Keratinocyte (primary cell): ENCODE data around the gene IWS1. TPM values are rescaled to one million over a fixed set of nuclear protein-coding genes. Genes with fewer than 3 reads are reported as not detected.

Experiments
- DNase-seq: peaks from one replicate; pipeline ENCODE4 v3.0.0-alpha.2; 2011; ENCODE audit warnings: low read depth, missing footprints, low spot score
- FAIRE-seq: peaks from 2 replicates; lab custom pipeline; 2011; peaks lifted over from hg19 to GRCh38; lab: Jason Lieb, UNC
- H2AFZ ChIP-seq: 2 replicates; pipeline ENCODE4 v1.6.0; 2012; ENCODE audit warnings: low read length, control low read depth, inconsistent platforms; ENCODE audit not compliant: control insufficient read depth
- H3K27ac ChIP-seq: 2 replicates; pipeline ENCODE4 v1.5.1; 2011; ENCODE audit warnings: low read length; ENCODE audit not compliant: control insufficient read depth, insufficient read depth
- H3K27me3 ChIP-seq: 3 replicates; pipeline ENCODE4 v1.6.0; 2011; ENCODE audit warnings: low read length; ENCODE audit not compliant: control insufficient read depth, insufficient read depth; ENCODE audit errors: extremely low read depth
- H3K36me3 ChIP-seq, 2 experiments: 2 replicates in 1 of 2; 3 replicates in 1 of 2; pipeline ENCODE4 v1.5.1; 2011; ENCODE audit warnings: low read length in 2 of 2, mild to moderate bottlenecking in 1 of 2; ENCODE audit not compliant: control insufficient read depth in 2 of 2, insufficient read depth in 2 of 2; ENCODE audit errors: extremely low read depth in 1 of 2
- H3K4me1 ChIP-seq: 3 replicates; pipeline ENCODE4 v1.5.1; 2011; ENCODE audit warnings: low read length; ENCODE audit not compliant: control insufficient read depth, insufficient read depth; ENCODE audit errors: extremely low read depth
- H3K4me2 ChIP-seq: 3 replicates; pipeline ENCODE4 v1.6.0; 2011; ENCODE audit warnings: low read depth, low read length; ENCODE audit not compliant: control insufficient read depth, insufficient read depth; ENCODE audit errors: extremely low read depth
- H3K4me3 ChIP-seq, 3 experiments: fragments of 200-600 bp in 1 of 3; sonication (generic) in 1 of 3; 2 replicates in 2 of 3; 3 replicates in 1 of 3; pipeline ENCODE4 v1.5.1; 2011 to 2016; ENCODE audit warnings: low read length in 3 of 3, mild to moderate bottlenecking in 3 of 3, control low read depth in 2 of 3, inconsistent platforms in 1 of 3, low read depth in 1 of 3, mixed read lengths in 1 of 3, mixed run types in 1 of 3, moderate library complexity in 1 of 3; ENCODE audit not compliant: control insufficient read depth in 2 of 3, insufficient read depth in 2 of 3; ENCODE audit errors: extremely low read depth in 1 of 3
- H3K79me2 ChIP-seq: 2 replicates; pipeline ENCODE4 v1.6.0; 2012; ENCODE audit warnings: low read length; ENCODE audit not compliant: control insufficient read depth, insufficient read depth
- H3K9ac ChIP-seq: 3 replicates; pipeline ENCODE4 v1.6.0; 2011; ENCODE audit warnings: low read length; ENCODE audit not compliant: control insufficient read depth, insufficient read depth; ENCODE audit errors: extremely low read depth
- H3K9me1 ChIP-seq: 3 replicates; pipeline ENCODE4 v1.6.0; 2011; ENCODE audit warnings: low read length; ENCODE audit not compliant: control insufficient read depth, insufficient read depth; ENCODE audit errors: extremely low read depth
- H3K9me3 ChIP-seq: 2 replicates; pipeline ENCODE4 v1.5.1; 2012; ENCODE audit warnings: low read depth, low read length; ENCODE audit not compliant: control insufficient read depth
- H4K20me1 ChIP-seq: 3 replicates; pipeline ENCODE4 v1.6.0; 2011; ENCODE audit warnings: low read length; ENCODE audit not compliant: control insufficient read depth, insufficient read depth; ENCODE audit errors: extremely low read depth
- EZH2 ChIP-seq: IDR thresholded peaks from one replicate; pipeline ENCODE4 v1.6.1; 2012; ENCODE audit warnings: inconsistent platforms, mild to moderate bottlenecking, low read length, moderate library complexity
- dilution Hi-C: fragments of 300-500 bp; cut with MboI; formaldehyde crosslinking; loops from one replicate; pipeline ENCODE4 v1.7.0; 2020; ENCODE audit warnings: low sequenced_read_pairs; ENCODE audit not compliant: extremely low pct_ligation_motif_present
- polyA plus RNA-seq, 5 experiments: library from polyadenylated mRNA; depleted of rRNA in 3 of 5; stranded (reverse) in 3 of 5; stranded (forward) in 1 of 5; unstranded in 1 of 5; fragments of >200 nt; gene quantifications; 1 replicate in 1 of 5; 2 replicates in 3 of 5; 3 replicates in 1 of 5; pipeline versions ENCODE4 v1.2.1 to v1.2.3, GENCODE V29; 2011 to 2012; ENCODE audit warnings: missing spikeins in 2 of 5, low read depth in 1 of 5, low replicate concordance in 1 of 5
- TF ChIP-seq, protein P1 (sequence below), 3 experiments: IDR thresholded peaks in 1 of 3; conservative IDR thresholded peaks in 1 of 3; optimal IDR thresholded peaks in 1 of 3; 2 replicates in 2 of 3; 3 replicates in 1 of 3; pipeline versions ENCODE3 to v1.5.1; 2011; ENCODE audit warnings: low read length in 3 of 3, mild to moderate bottlenecking in 3 of 3, moderate library complexity in 2 of 3, control low read depth in 1 of 3, inconsistent platforms in 1 of 3; ENCODE audit not compliant: insufficient read depth in 2 of 3; ENCODE audit errors: extremely low read depth in 1 of 3

IWS1 gene
- polyA plus RNA-seq, 1 donor (not counting 4 experiments of a cell fraction or from before 2014, with no cell fraction given): 52.0 TPM

- Histone ChIP-seq H3K9me1 (no peaks in the 10 kb centered on the region), H3K9ac (no peak overlapping the region), H3K4me1 (peaks cover 23% of the 10 kb centered on the region), H3K4me2 (no peak overlapping the region), H3K36me3 (peaks cover 0 to 5% of the 10 kb centered on the region in 2 experiments), H2AFZ (no peak overlapping the region), H3K9me3 (no peaks in the 10 kb centered on the region), H3K79me2 (peaks cover 27% of the 10 kb centered on the region), H3K27me3 (no peaks in the 10 kb centered on the region), H3K4me3 (no peak overlapping the region), H4K20me1 (no peaks in the 10 kb centered on the region), H3K27ac (no peak overlapping the region)
- no peak for TF ChIP-seq EZH2
- TF ChIP-seq, protein P1, sequence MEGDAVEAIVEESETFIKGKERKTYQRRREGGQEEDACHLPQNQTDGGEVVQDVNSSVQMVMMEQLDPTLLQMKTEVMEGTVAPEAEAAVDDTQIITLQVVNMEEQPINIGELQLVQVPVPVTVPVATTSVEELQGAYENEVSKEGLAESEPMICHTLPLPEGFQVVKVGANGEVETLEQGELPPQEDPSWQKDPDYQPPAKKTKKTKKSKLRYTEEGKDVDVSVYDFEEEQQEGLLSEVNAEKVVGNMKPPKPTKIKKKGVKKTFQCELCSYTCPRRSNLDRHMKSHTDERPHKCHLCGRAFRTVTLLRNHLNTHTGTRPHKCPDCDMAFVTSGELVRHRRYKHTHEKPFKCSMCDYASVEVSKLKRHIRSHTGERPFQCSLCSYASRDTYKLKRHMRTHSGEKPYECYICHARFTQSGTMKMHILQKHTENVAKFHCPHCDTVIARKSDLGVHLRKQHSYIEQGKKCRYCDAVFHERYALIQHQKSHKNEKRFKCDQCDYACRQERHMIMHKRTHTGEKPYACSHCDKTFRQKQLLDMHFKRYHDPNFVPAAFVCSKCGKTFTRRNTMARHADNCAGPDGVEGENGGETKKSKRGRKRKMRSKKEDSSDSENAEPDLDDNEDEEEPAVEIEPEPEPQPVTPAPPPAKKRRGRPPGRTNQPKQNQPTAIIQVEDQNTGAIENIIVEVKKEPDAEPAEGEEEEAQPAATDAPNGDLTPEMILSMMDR (optimal IDR thresholded peaks at IDR 0.05 in 1 of 3, IDR thresholded peaks at IDR 0.05 in 1 of 3, conservative IDR thresholded peaks at IDR 0.05 in 1 of 3; ENCODE audit: extremely low read depth in 1 of 3, insufficient read depth in 2 of 3, low read length in 3 of 3): no peak
- no peak for DNase-seq
- dilution Hi-C loops: no loop called here
- no peak for FAIRE-seq
These were observed 2.2 kb upstream of the IWS1 start for GRCh38 chr2:127528487-127528886.

DNA sequence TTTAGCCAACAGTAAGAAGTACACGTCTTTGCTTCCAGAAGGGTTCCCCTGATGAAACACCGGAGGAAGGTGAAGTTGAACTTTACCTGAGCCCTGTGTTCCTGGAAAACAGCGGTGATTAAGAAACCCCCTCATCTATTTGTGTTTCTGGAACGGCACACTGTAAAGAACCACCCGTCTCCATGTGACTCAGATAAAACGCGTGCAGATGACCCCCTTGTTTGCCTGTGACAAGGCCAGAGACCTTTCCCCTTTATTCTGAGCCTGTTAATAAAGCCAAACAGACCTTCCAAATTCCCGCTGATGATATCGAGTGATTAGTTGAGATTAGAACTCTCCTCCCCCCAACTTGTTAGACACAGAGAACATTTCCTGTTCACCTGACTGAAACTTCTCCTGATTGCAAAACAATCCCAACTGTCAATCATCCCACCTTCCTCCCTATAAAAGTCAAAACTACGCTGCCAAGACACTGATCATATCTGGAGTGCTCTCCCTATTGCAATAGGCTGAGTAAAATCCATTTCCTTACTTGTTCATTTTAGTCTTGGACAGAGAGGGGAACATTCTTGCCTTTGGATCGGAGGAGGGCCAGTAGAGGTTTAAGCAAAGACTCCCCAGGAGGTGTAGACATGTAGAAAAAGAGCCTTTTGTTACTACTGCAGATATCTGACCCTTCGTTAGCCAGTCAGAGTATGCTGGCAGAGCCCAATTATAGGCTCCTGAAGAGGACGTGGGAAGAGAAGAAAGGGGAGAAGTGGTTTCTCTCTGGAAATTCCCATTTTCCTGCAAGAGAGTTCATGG is 914 bp upstream of the IWS1 start:
- FAIRE-seq: peak; percentile 61
- dilution Hi-C loops: no loop called here
- Histone ChIP-seq H3K9me1 (no peaks in the 10 kb centered on the region), H3K79me2 (peaks cover 40% of the 10 kb centered on the region), H3K27ac (peak overlapping the region; percentile 100), H2AFZ (peak overlapping the region; percentile 97), H3K36me3 (peaks cover 0 to 7% of the 10 kb centered on the region in 2 experiments), H3K4me2 (peak overlapping the region; percentile 100), H3K4me3 (peak overlapping the region; percentile 85 to 96 (median 93)), H3K9ac (peak overlapping the region; percentile 98), H4K20me1 (no peaks in the 10 kb centered on the region), H3K4me1 (peaks cover 23% of the 10 kb centered on the region), H3K27me3 (no peaks in the 10 kb centered on the region), H3K9me3 (no peaks in the 10 kb centered on the region)
- TF ChIP-seq, protein P1 (optimal IDR thresholded peaks at IDR 0.05 in 1 of 3, IDR thresholded peaks at IDR 0.05 in 1 of 3, conservative IDR thresholded peaks at IDR 0.05 in 1 of 3; ENCODE audit: extremely low read depth in 1 of 3, insufficient read depth in 2 of 3, low read length in 3 of 3): no peak
- no peak for TF ChIP-seq EZH2
- no peak for DNase-seq
